GM12878 (cell line): Measurements from ENCODE around the gene UGT1A6. TPM values are rescaled to one million over a fixed set of nuclear protein-coding genes. Genes with fewer than 3 reads are reported as not detected.

Experiments
- ATAC-seq: fragments of 200-7000 bp; cut with Tn5 transposase; 3 replicates; pipeline ENCODE4 v1.9.1; 2020; ENCODE audit warnings: mild to moderate bottlenecking, moderate library complexity
- BruUV-seq: library from RNA; stranded (reverse); fragments of 400-500 nt; replicated peaks from 2 replicates; lab custom pipeline; 2021; lab: Mats Ljungman, UMichigan
- CTCF ChIA-PET: fragments of 300-600 bp; sonication (Branson Sonifier 250); formaldehyde crosslinking; extraction: SDS; loops from one replicate; lab custom pipeline; 2021; ENCODE audit warnings: inconsistent platforms; lab: Yijun Ruan, JAX
- POLR2A ChIA-PET: fragments of 350-600 bp; formaldehyde crosslinking; extraction: SDS; loops from one replicate; lab custom pipeline; 2021; ENCODE audit warnings: inconsistent platforms; lab: Charles Lee
- RAD21 ChIA-PET: fragments of 300-600 bp; sonication (Branson Sonifier 250); formaldehyde crosslinking; loops from one replicate; lab custom pipeline; 2023; ENCODE audit warnings: antibody characterized with exemption; ENCODE audit not compliant: unreplicated experiment; lab: Charles Lee
- SMC1A ChIA-PET: fragments of 300-600 bp; sonication (Branson Sonifier 250); formaldehyde crosslinking; loops from one replicate; lab custom pipeline; 2023; ENCODE audit not compliant: unreplicated experiment, uncharacterized antibody; lab: Charles Lee
- DNase-seq: peaks from one replicate; pipeline ENCODE4 v3.0.0-alpha.2; 2011; ENCODE audit warnings: low read depth, low spot score
- FAIRE-seq: peaks from 3 replicates; lab custom pipeline; 2011; peaks lifted over from hg19 to GRCh38; lab: Jason Lieb, UNC
- H2AFZ ChIP-seq: 2 replicates; pipeline ENCODE4 v1.6.0; 2011; ENCODE audit warnings: low read depth, low read length, control low read depth; ENCODE audit not compliant: control insufficient read depth
- H3K27ac ChIP-seq: 2 replicates; pipeline ENCODE4 v1.5.1; 2011; ENCODE audit warnings: control low read depth; ENCODE audit not compliant: control insufficient read depth, insufficient read depth
- H3K27me3 ChIP-seq, 2 experiments: replicated peaks in 1 of 2; 2 replicates each; pipeline versions ENCODE4 v1.6.0 to v1.6.1; 2011; ENCODE audit warnings: low read length in 1 of 2; ENCODE audit not compliant: control insufficient read depth in 2 of 2, insufficient read depth in 2 of 2
- H3K36me3 ChIP-seq, 2 experiments: 2 replicates each; pipeline ENCODE4 v1.5.1; 2011; ENCODE audit warnings: low read length in 1 of 2; ENCODE audit not compliant: control insufficient read depth in 2 of 2, insufficient read depth in 2 of 2
- H3K4me1 ChIP-seq: 2 replicates; pipeline ENCODE4 v1.6.1; 2011; ENCODE audit warnings: mild to moderate bottlenecking, low read length, moderate library complexity, mixed read lengths; ENCODE audit not compliant: control insufficient read depth, insufficient read depth
- H3K4me2 ChIP-seq: 2 replicates; pipeline ENCODE4 v1.6.0; 2011; ENCODE audit warnings: control low read depth; ENCODE audit not compliant: control insufficient read depth, insufficient read depth
- H3K4me3 ChIP-seq: fragments of 200-600 bp; sonication (generic); 2 replicates; pipeline ENCODE4 v1.5.1; 2016
- H3K79me2 ChIP-seq: 2 replicates; pipeline ENCODE4 v1.6.0; 2011; ENCODE audit warnings: low read length; ENCODE audit not compliant: control insufficient read depth, insufficient read depth
- H3K9ac ChIP-seq: 2 replicates; pipeline ENCODE4 v1.8.0; 2011; ENCODE audit warnings: low read length, control low read depth, mixed read lengths; ENCODE audit not compliant: control insufficient read depth, insufficient read depth
- H3K9me3 ChIP-seq: replicated peaks from 3 replicates; pipeline ENCODE4 v1.5.1; 2011; ENCODE audit warnings: mild to moderate bottlenecking, low read length; ENCODE audit not compliant: control insufficient read depth, insufficient read depth
- H4K20me1 ChIP-seq: 2 replicates; pipeline ENCODE4 v1.6.0; 2011; ENCODE audit not compliant: control insufficient read depth, insufficient read depth
- BACH1 ChIP-seq: fragments of 450-650 bp; IDR thresholded peaks from 2 replicates; pipeline ENCODE4 v1.6.1; 2017; ENCODE audit warnings: mild to moderate bottlenecking, borderline replicate concordance
- CEBPZ ChIP-seq: fragments of 150-350 bp; IDR thresholded peaks from 2 replicates; pipeline ENCODE4 v1.6.1; 2016; ENCODE audit warnings: low read depth, low read length
- CREB1 ChIP-seq: IDR thresholded peaks from 2 replicates; pipeline ENCODE4 v1.6.1; 2012; ENCODE audit warnings: low read depth, mild to moderate bottlenecking, inconsistent platforms
- ETV6 ChIP-seq, 2 experiments: fragments of 450-650 bp in 1 of 2; IDR thresholded peaks in 1 of 2; conservative IDR thresholded peaks in 1 of 2; 2 replicates each; pipeline ENCODE4 v1.6.1; 2014; ENCODE audit warnings: antibody characterized with exemption in 1 of 2, borderline replicate concordance in 1 of 2, low read depth in 1 of 2, mild to moderate bottlenecking in 1 of 2, moderate library complexity in 1 of 2
- FOXK2 ChIP-seq: fragments of 450-650 bp; IDR thresholded peaks from 2 replicates; pipeline ENCODE4 v1.6.1; 2017; ENCODE audit warnings: mild to moderate bottlenecking, moderate library complexity
- GABPA ChIP-seq: IDR thresholded peaks from 2 replicates; pipeline ENCODE4 v1.6.1; 2014; ENCODE audit warnings: antibody characterized with exemption, low read depth, mild to moderate bottlenecking, inconsistent platforms
- MAX ChIP-seq: IDR thresholded peaks from 2 replicates; pipeline ENCODE4 v1.6.1; 2012; ENCODE audit warnings: low read depth, low read length, improper control_type of control experiment
- MEF2B ChIP-seq: fragments of 450-650 bp; IDR thresholded peaks from 2 replicates; pipeline ENCODE4 v1.6.1; 2018; ENCODE audit warnings: mild to moderate bottlenecking, moderate library complexity; ENCODE audit not compliant: partially characterized antibody, poor library complexity, severe bottlenecking
- MYB ChIP-seq: fragments of 150-350 bp; IDR thresholded peaks from 2 replicates; pipeline ENCODE4 v1.6.1; 2014; ENCODE audit warnings: mild to moderate bottlenecking, low read depth, low read length, borderline replicate concordance
- NFYA ChIP-seq: IDR thresholded peaks from 2 replicates; pipeline ENCODE4 v1.6.1; 2011; ENCODE audit warnings: low read depth, mild to moderate bottlenecking, low read length, improper control_type of control experiment, borderline replicate concordance
- PAX5 ChIP-seq: IDR thresholded peaks from 2 replicates; pipeline ENCODE4 v1.6.1; 2011; ENCODE audit warnings: low read depth, low read length, borderline replicate concordance
- POLR2AphosphoS2 ChIP-seq: IDR thresholded peaks from 2 replicates; pipeline ENCODE4 v1.6.1; 2011; ENCODE audit warnings: low read depth, mild to moderate bottlenecking, low read length, improper control_type of control experiment, moderate library complexity
- TARDBP ChIP-seq: IDR thresholded peaks from 2 replicates; pipeline ENCODE4 v1.6.1; 2016; ENCODE audit warnings: borderline replicate concordance
- WRNIP1 ChIP-seq: IDR thresholded peaks from 2 replicates; pipeline ENCODE4 v1.6.1; 2011; ENCODE audit warnings: low read depth, low read length, improper control_type of control experiment, borderline replicate concordance
- YY1 ChIP-seq: IDR thresholded peaks from 2 replicates; pipeline ENCODE4 v1.6.1; 2011; ENCODE audit warnings: low read depth, mild to moderate bottlenecking, low read length
- ZNF207 ChIP-seq: fragments of 450-650 bp; IDR thresholded peaks from 2 replicates; pipeline ENCODE4 v1.6.1; 2014; ENCODE audit warnings: antibody characterized with exemption, mild to moderate bottlenecking, borderline replicate concordance
- ZNF274 ChIP-seq: IDR thresholded peaks from one replicate; pipeline ENCODE4 v1.8.0; 2011; ENCODE audit not compliant: insufficient read length, insufficient read depth
- ZNF622 ChIP-seq: fragments of 450-650 bp; IDR thresholded peaks from 2 replicates; pipeline ENCODE4 v1.6.1; 2017; ENCODE audit warnings: mild to moderate bottlenecking, inconsistent platforms
- ZNF687 ChIP-seq: fragments of 450-650 bp; IDR thresholded peaks from 2 replicates; pipeline ENCODE4 v1.6.1; 2017; ENCODE audit warnings: mild to moderate bottlenecking, moderate library complexity
- WGBS: methylation state at CpG from one replicate; pipeline ENCODE4 v1.1.6; 2016; ENCODE audit warnings: low lambda C conversion rate; ENCODE audit not compliant: insufficient replicate concordance, insufficient coverage; ENCODE audit errors: missing lambda C conversion rate; 5-methylcytosine and 5-hydroxymethylcytosine counted together
- in situ Hi-C: fragments of 300-500 bp; cut with MboI; formaldehyde crosslinking; loops from 9 replicates; pipeline ENCODE4 v1.14.3; 2018; ENCODE audit warnings: mixed read lengths
- intact Hi-C: fragments of 100-400 bp; cut with micrococcal nuclease; formaldehyde crosslinking; loops from one replicate; pipeline ENCODE4 v1.14.2; 2022; ENCODE audit not compliant: unreplicated experiment
- polyA plus RNA-seq, 11 experiments: library from polyadenylated mRNA; depleted of rRNA in 4 of 11; unstranded in 6 of 11; stranded (reverse) in 5 of 11; fragments of >200 nt; fragmentation: Nextera tagmentation in 4 of 11; fragmentation: Illumina TruSeq in 1 of 11; extraction: Ambion mirVana in 4 of 11; extraction: Trizol in 1 of 11; gene quantifications; 1 replicate in 1 of 11; 2 replicates in 10 of 11; pipeline versions ENCODE4 v1.2.1 to v1.2.3, GENCODE V29; 2011 to 2016; ENCODE audit warnings: inconsistent platforms in 2 of 11, missing spikeins in 2 of 11, low read depth in 1 of 11
- total RNA-seq, 4 experiments: library from RNA; depleted of rRNA in 3 of 4; stranded (reverse); fragments of >200 nt in 3 of 4; fragmentation: Illumina TruSeq in 1 of 4; extraction: Trizol in 1 of 4; gene quantifications; 2 replicates each; pipeline versions ENCODE4 v1.2.1 to v1.2.3, GENCODE V29; 2013 to 2021

Gene UGT1A6
- total and polyA plus RNA-seq, 10 of the 15 experiments (the other 5 are each of a cell fraction or from before 2014, with no cell fraction given) = not detected

GRCh38 chr2:233747283-233747544 is 54.5 kb downstream of the UGT1A6 start:
- no peaks in the 10 kb centered on the region for H3K79me2 ChIP-seq
- TF ChIP-seq BACH1 (no peak), WRNIP1 (no peak), TARDBP (no peak), PAX5 (no peak), ZNF687 (no peak), ZNF274 (no peak), MEF2B (no peak), FOXK2 (no peak), ZNF207 (no peak), ETV6 (conservative IDR thresholded peaks at IDR 0.05 in 1 of 2, IDR thresholded peaks at IDR 0.05 in 1 of 2; ENCODE audit: borderline replicate concordance in 1 of 2, low read depth in 1 of 2) (no peak), GABPA (no peak), MYB (no peak), ZNF622 (no peak), CEBPZ (no peak), YY1 (no peak), POLR2AphosphoS2 (no peak), CREB1 (no peak), NFYA (no peak), MAX (no peak)
- no TSS peak for BruUV-seq

More at GRCh38 chr2:233747283-233747544, 54.5 kb downstream of the UGT1A6 start:
- Histone ChIP-seq H3K9me3 (no peaks in the 10 kb centered on the region; the same call in 2 of the 3 replicates), H3K27me3 (no peaks in the 10 kb centered on the region), H3K4me3 (no peak overlapping the region), H4K20me1 (no peaks in the 10 kb centered on the region), H3K36me3 (no peaks in the 10 kb centered on the region), H3K4me1 (no peaks in the 10 kb centered on the region), H2AFZ (no peak overlapping the region), H3K9ac (no peak overlapping the region), H3K27ac (no peak overlapping the region), H3K4me2 (no peak overlapping the region)
- ATAC-seq = no peak
- POLR2A ChIA-PET = no interaction called here
- DNase-seq = no peak
- RAD21 ChIA-PET = no interaction called here
- intact Hi-C loops = no loop called here
- CTCF ChIA-PET = no interaction called here
- SMC1A ChIA-PET = no interaction called here
- WGBS = 74% methylated on average over 6 of the region's 6 CpGs
- in situ Hi-C loops = no loop called here
- no peak for FAIRE-seq
